Measurements from ENCODE around the gene CYP4F2.

GRCh38 chr19:15900504-15900903 is 2.6 kb upstream of the CYP4F2 start:
- TF ChIP-seq CTCF (optimal IDR thresholded peaks at IDR 0.05 in 1 of 3, IDR thresholded peaks at IDR 0.05 in 1 of 3, conservative IDR thresholded peaks at IDR 0.05 in 1 of 3; ENCODE audit: extremely low read depth in 1 of 3, insufficient read depth in 2 of 3, low read length in 3 of 3) (no peak), EZH2 (IDR thresholded peaks at IDR 0.05; ENCODE audit: low read length) (no peak)

Measured in keratinocyte (primary cell).